ENCODE data around the gene CEBPE. TPM values are rescaled to one million over a fixed set of nuclear protein-coding genes. Genes with fewer than 3 reads are reported as not detected.

CEBPE gene
- total RNA-seq, 1 experiment from 2014 or later, result not detected

GRCh38 chr14:23076785-23077408 is 42.2 kb downstream of the CEBPE start:
- peaks cover 69% of the 10 kb centered on the region for H3K4me1 ChIP-seq (replicated peaks; ENCODE audit: insufficient read depth)
- H3K27me3 ChIP-seq (ENCODE audit: insufficient read depth, low read depth), result no peaks in the 10 kb centered on the region
- no peaks in the 10 kb centered on the region; the same call in 1 of the 2 replicates for H4K20me1 ChIP-seq (ENCODE audit: insufficient read depth)
- intact Hi-C loops (cut with micrococcal nuclease; ENCODE audit: unreplicated experiment), result loop anchor here (10.0 kb wide), 1 partner anchor 228 kb away; the partner anchor contains the start of genes BCL2L2 and PPP1R3E
- peaks cover 38% of the 10 kb centered on the region for H3K36me3 ChIP-seq (ENCODE audit: low read depth)
- BruUV-seq (replicated peaks), result no TSS peak
- TF ChIP-seq EZH2 (IDR thresholded peaks at IDR 0.05; ENCODE audit: low read depth) (no peak), CTCF (conservative IDR thresholded peaks at IDR 0.05) (peak; percentile 76)
- H3K4me2 ChIP-seq, result peak overlapping the region; percentile 56; the same call in 1 of the 2 replicates
- no peak overlapping the region for H2AFZ ChIP-seq
- H3K79me2 ChIP-seq (ENCODE audit: low read depth), result peaks cover 24% of the 10 kb centered on the region; the same call in 1 of the 2 replicates
- peaks cover 70% of the 10 kb centered on the region for H3F3A ChIP-seq (ENCODE audit: insufficient read depth, low read depth)
- CTCF ChIA-PET, result interaction anchor here (0.5 to 2.8 kb wide), 6 partner anchors 8 to 240 kb away, joined by 3 to 15 read pairs (median 4); partner anchors contain the start of genes ACIN1, C14orf119 and REM2
- H3K4me3 ChIP-seq, result no peak overlapping the region
- no peak for DNase-seq
- H3K27ac ChIP-seq, result peak overlapping the region; percentile 92
- no peaks in the 10 kb centered on the region for H3K9me3 ChIP-seq (ENCODE audit: insufficient read depth, low read depth)
- POLR2A ChIA-PET (ENCODE audit: unreplicated experiment), result no interaction called here
- no peaks in the 10 kb centered on the region for H3K9me2 ChIP-seq (ENCODE audit: insufficient read depth)

- H3K9me2 ChIP-seq (ENCODE audit: insufficient read depth), result no peaks in the 10 kb centered on the region
- no peak overlapping the region for H3K4me2 ChIP-seq
- CTCF ChIA-PET, result no interaction called here
- H3K4me1 ChIP-seq (replicated peaks; ENCODE audit: insufficient read depth), result peaks cover 69% of the 10 kb centered on the region
- POLR2A ChIA-PET (ENCODE audit: unreplicated experiment), result no interaction called here
- H3K27ac ChIP-seq, result no peak overlapping the region
- H4K20me1 ChIP-seq (ENCODE audit: insufficient read depth), result no peaks in the 10 kb centered on the region; the same call in 1 of the 2 replicates
- no peak overlapping the region for H3K4me3 ChIP-seq
- intact Hi-C loops (cut with micrococcal nuclease; ENCODE audit: unreplicated experiment), result loop anchor here (10.0 kb wide), 1 partner anchor 230 kb away; the partner anchor contains the start of genes BCL2L2 and PPP1R3E
- peaks cover 57% of the 10 kb centered on the region for H3F3A ChIP-seq (ENCODE audit: insufficient read depth, low read depth)
- TF ChIP-seq CTCF (conservative IDR thresholded peaks at IDR 0.05) (no peak), EZH2 (IDR thresholded peaks at IDR 0.05; ENCODE audit: low read depth) (no peak)
- no peaks in the 10 kb centered on the region for H3K9me3 ChIP-seq (ENCODE audit: insufficient read depth, low read depth)
- peaks cover 31% of the 10 kb centered on the region for H3K36me3 ChIP-seq (ENCODE audit: low read depth)
- H3K79me2 ChIP-seq (ENCODE audit: low read depth), result peaks cover 36% of the 10 kb centered on the region
- DNase-seq, result no peak
- H3K27me3 ChIP-seq (ENCODE audit: insufficient read depth, low read depth), result no peaks in the 10 kb centered on the region
- no TSS peak for BruUV-seq (replicated peaks)
- H2AFZ ChIP-seq, result no peak overlapping the region
These were observed 44.1 kb downstream of the CEBPE start for GRCh38 chr14:23074906-23075305.

- H3K4me3 ChIP-seq, result peak overlapping the region; percentile 83; the same call in 1 of the 2 replicates
- ChIA-PET CTCF (interaction anchor here (0.7 to 1.2 kb wide), 3 partner anchors 23 to 133 kb away, joined by 3 to 6 read pairs (median 6); partner anchors contain the start of gene ACIN1), POLR2A (ENCODE audit: unreplicated experiment) (interaction anchor here (0.6 to 0.9 kb wide), 6 partner anchors 10 to 1574 kb away, joined by 3 to 8 read pairs (median 4); no protein-coding TSS in a partner anchor)
- H2AFZ ChIP-seq, result no peak overlapping the region
- H3K9me3 ChIP-seq (ENCODE audit: insufficient read depth, low read depth), result no peaks in the 10 kb centered on the region
- peaks cover 42% of the 10 kb centered on the region for H3K4me1 ChIP-seq (replicated peaks; ENCODE audit: insufficient read depth)
- H3K36me3 ChIP-seq (ENCODE audit: low read depth), result peaks cover 17% of the 10 kb centered on the region
- H3K27me3 ChIP-seq (ENCODE audit: insufficient read depth, low read depth), result no peaks in the 10 kb centered on the region
- DNase-seq, result peak; percentile 40 to 71
- no peak for TF ChIP-seq CTCF (conservative IDR thresholded peaks at IDR 0.05)
- no peak for TF ChIP-seq EZH2 (IDR thresholded peaks at IDR 0.05; ENCODE audit: low read depth)
- H3K79me2 ChIP-seq (ENCODE audit: low read depth), result peaks cover 46% of the 10 kb centered on the region
- peak overlapping the region; percentile 73 for H3K27ac ChIP-seq
- no TSS peak for BruUV-seq (replicated peaks)
- intact Hi-C loops (cut with micrococcal nuclease; ENCODE audit: unreplicated experiment), result loop anchor here (10.0 kb wide), 1 partner anchor 233 kb away; the partner anchor contains the start of genes BCL2L2 and PPP1R3E
- peak overlapping the region; percentile 98 for H3K4me2 ChIP-seq
- H3K9me2 ChIP-seq (ENCODE audit: insufficient read depth), result no peaks in the 10 kb centered on the region
- H3F3A ChIP-seq (ENCODE audit: insufficient read depth, low read depth), result peaks cover 35% of the 10 kb centered on the region
- H4K20me1 ChIP-seq (ENCODE audit: insufficient read depth), result peaks cover 10% of the 10 kb centered on the region; the same call in 1 of the 2 replicates
These were observed 47.0 kb downstream of the CEBPE start for GRCh38 chr14:23071921-23072539.
